DND-41 (cell line): ENCODE results near the gene BBS7.

Experiments
- ATAC-seq: fragments of 200-7000 bp; cut with Tn5 transposase; 3 replicates; pipeline ENCODE4 v1.9.1; 2021; ENCODE audit warnings: low read depth; ENCODE audit not compliant: insufficient read depth
- DNase-seq: peaks from one replicate; pipeline ENCODE4 v3.0.0-alpha.2; 2020
- H2AFZ ChIP-seq: 2 replicates; pipeline ENCODE4 v1.6.0; 2012; ENCODE audit warnings: low read depth, low read length
- H3K27ac ChIP-seq: 2 replicates; pipeline ENCODE4 v1.5.1; 2012; ENCODE audit warnings: low read length, inconsistent platforms
- H3K27me3 ChIP-seq: fragments of 200-600 bp; sonication (generic); 2 replicates; pipeline ENCODE4 v1.6.0; 2012; ENCODE audit warnings: low read length, mild to moderate bottlenecking, inconsistent platforms; ENCODE audit not compliant: insufficient read depth, poor library complexity
- H3K36me3 ChIP-seq: 2 replicates; pipeline ENCODE4 v1.5.1; 2012; ENCODE audit warnings: low read length, inconsistent platforms; ENCODE audit not compliant: insufficient read depth
- H3K4me1 ChIP-seq: 2 replicates; pipeline ENCODE4 v1.5.1; 2012; ENCODE audit warnings: mild to moderate bottlenecking, low read length; ENCODE audit not compliant: insufficient read depth
- H3K4me2 ChIP-seq: 2 replicates; pipeline ENCODE4 v1.6.0; 2012; ENCODE audit warnings: mild to moderate bottlenecking, moderate library complexity, low read length, inconsistent platforms; ENCODE audit not compliant: insufficient read depth
- H3K4me3 ChIP-seq, 2 experiments: fragments of 200-600 bp in 1 of 2; shearing (Covaris generic) in 1 of 2; 2 replicates each; pipeline ENCODE4 v1.5.1; 2012 to 2016; ENCODE audit warnings: inconsistent platforms in 2 of 2, low read length in 2 of 2, mild to moderate bottlenecking in 2 of 2, low read depth in 1 of 2, moderate library complexity in 1 of 2
- H3K79me2 ChIP-seq: 2 replicates; pipeline ENCODE4 v1.6.0; 2012; ENCODE audit warnings: low read length, inconsistent platforms; ENCODE audit not compliant: insufficient read depth
- H3K9ac ChIP-seq: 2 replicates; pipeline ENCODE4 v1.6.0; 2012; ENCODE audit warnings: low read depth, mild to moderate bottlenecking, inconsistent platforms, low read length, moderate library complexity
- H3K9me3 ChIP-seq: 2 replicates; pipeline ENCODE4 v1.5.1; 2012; ENCODE audit warnings: low read length, moderate library complexity, mild to moderate bottlenecking, inconsistent platforms; ENCODE audit not compliant: insufficient read depth, severe bottlenecking
- H4K20me1 ChIP-seq: 2 replicates; pipeline ENCODE4 v1.6.0; 2012; ENCODE audit warnings: low read length; ENCODE audit not compliant: insufficient read depth
- CTCF ChIP-seq: IDR thresholded peaks from 2 replicates; pipeline ENCODE4 v1.5.1; 2012; ENCODE audit warnings: borderline replicate concordance, low read length, moderate library complexity, mild to moderate bottlenecking; ENCODE audit not compliant: poor library complexity, severe bottlenecking; ENCODE audit errors: extremely low read depth
- EZH2 ChIP-seq: IDR thresholded peaks from 3 replicates; pipeline ENCODE4 v1.6.1; 2012; ENCODE audit warnings: borderline replicate concordance, low read depth, mild to moderate bottlenecking, moderate library complexity, low read length, inconsistent platforms; ENCODE audit not compliant: severe bottlenecking

BBS7 gene

GRCh38 chr4:121790976-121791375, 79.3 kb downstream of the BBS7 start:
- Histone ChIP-seq H4K20me1 (no peaks in the 10 kb centered on the region), H3K79me2 (no peaks in the 10 kb centered on the region), H3K9ac (no peak overlapping the region), H3K4me3 (no peak overlapping the region), H3K9me3 (no peaks in the 10 kb centered on the region), H2AFZ (no peak overlapping the region), H3K27me3 (no peaks in the 10 kb centered on the region), H3K4me1 (peaks cover 23% of the 10 kb centered on the region), H3K36me3 (no peaks in the 10 kb centered on the region), H3K4me2 (no peak overlapping the region), H3K27ac (no peak overlapping the region)
- ATAC-seq (no peak), DNase-seq (no peak)
- no peak for TF ChIP-seq CTCF
- TF ChIP-seq EZH2: no peak

GRCh38 chr4:121789960-121790829, 80.1 kb downstream of the BBS7 start:
- no peaks in the 10 kb centered on the region for H4K20me1 ChIP-seq
- H2AFZ ChIP-seq: no peak overlapping the region
- no peaks in the 10 kb centered on the region for H3K36me3 ChIP-seq
- H3K27me3 ChIP-seq: no peaks in the 10 kb centered on the region
- no peak overlapping the region for H3K9ac ChIP-seq
- peaks cover 15% of the 10 kb centered on the region for H3K4me1 ChIP-seq
- TF ChIP-seq EZH2 (no peak), CTCF (no peak)
- H3K79me2 ChIP-seq: no peaks in the 10 kb centered on the region
- no peaks in the 10 kb centered on the region for H3K9me3 ChIP-seq
- ATAC-seq: no peak
- H3K4me3 ChIP-seq: no peak overlapping the region
- no peak for DNase-seq
- H3K4me2 ChIP-seq: no peak overlapping the region
- no peak overlapping the region for H3K27ac ChIP-seq

- no peak overlapping the region for H3K27ac ChIP-seq
- no peaks in the 10 kb centered on the region for H3K79me2 ChIP-seq
- H3K27me3 ChIP-seq: no peaks in the 10 kb centered on the region
- DNase-seq: no peak
- peaks cover 8% of the 10 kb centered on the region for H3K4me1 ChIP-seq
- no peak overlapping the region for H3K9ac ChIP-seq
- no peak overlapping the region for H3K4me3 ChIP-seq
- H2AFZ ChIP-seq: no peak overlapping the region
- H3K9me3 ChIP-seq: no peaks in the 10 kb centered on the region
- H3K36me3 ChIP-seq: no peaks in the 10 kb centered on the region
- ATAC-seq: no peak
- TF ChIP-seq EZH2 (no peak), CTCF (no peak)
- no peaks in the 10 kb centered on the region for H4K20me1 ChIP-seq
- H3K4me2 ChIP-seq: no peak overlapping the region
These were observed 80.8 kb downstream of the BBS7 start for GRCh38 chr4:121789455-121789854.

- no peak overlapping the region for H3K9ac ChIP-seq
- DNase-seq: no peak
- no peaks in the 10 kb centered on the region for H4K20me1 ChIP-seq
- peaks cover 2% of the 10 kb centered on the region for H3K4me1 ChIP-seq
- H3K27ac ChIP-seq: no peak overlapping the region
- H3K9me3 ChIP-seq: no peaks in the 10 kb centered on the region
- TF ChIP-seq CTCF (no peak), EZH2 (no peak)
- H3K79me2 ChIP-seq: no peaks in the 10 kb centered on the region
- no peaks in the 10 kb centered on the region for H3K36me3 ChIP-seq
- H3K4me2 ChIP-seq: no peak overlapping the region
- H2AFZ ChIP-seq: no peak overlapping the region
- ATAC-seq: no peak
- H3K4me3 ChIP-seq: no peak overlapping the region
- H3K27me3 ChIP-seq: no peaks in the 10 kb centered on the region
These were observed 81.4 kb downstream of the BBS7 start for GRCh38 chr4:121788896-121789295.
